HT1080 (cell line): Measurements from ENCODE around the gene ST6GALNAC5. TPM values are rescaled to one million over a fixed set of nuclear protein-coding genes. Genes with fewer than 3 reads are reported as not detected.

Source experiments
- DNase-seq: peaks from one replicate; pipeline ENCODE4 v3.0.0-alpha.2; 2015; ENCODE audit warnings: low read depth
- total RNA-seq: library from RNA; depleted of rRNA; stranded (reverse); fragments of >200 nt; shearing (Covaris generic); gene quantifications from 2 replicates; pipeline ENCODE4 v1.2.3, GENCODE V29; 2014

ST6GALNAC5 gene
- total RNA-seq, 1 experiment from 2014 or later = 6.7 TPM

DNA sequence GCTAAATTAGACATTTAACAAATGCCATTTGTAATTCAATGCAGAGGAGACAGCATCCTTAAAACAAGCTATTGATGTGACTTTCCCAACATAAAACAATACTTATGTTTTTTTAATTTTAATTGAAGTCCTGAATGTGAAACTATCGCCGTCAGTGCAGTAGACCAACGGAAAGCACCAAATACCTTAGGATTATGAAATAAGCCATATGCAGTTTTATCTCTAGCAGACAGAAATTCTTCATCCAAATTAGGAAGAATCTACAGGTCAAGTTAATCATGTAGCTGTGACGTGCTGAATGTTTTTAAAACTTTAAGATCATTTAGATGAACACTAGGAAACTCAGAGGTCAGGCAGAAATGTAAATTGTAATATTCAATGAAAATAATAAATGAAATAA, 714 bp upstream of the ST6GALNAC5 start:
- DNase-seq = no peak

GRCh38 chr1:76868154-76868882, 1.0 kb downstream of the ST6GALNAC5 start:
- no peak for DNase-seq

DNA sequence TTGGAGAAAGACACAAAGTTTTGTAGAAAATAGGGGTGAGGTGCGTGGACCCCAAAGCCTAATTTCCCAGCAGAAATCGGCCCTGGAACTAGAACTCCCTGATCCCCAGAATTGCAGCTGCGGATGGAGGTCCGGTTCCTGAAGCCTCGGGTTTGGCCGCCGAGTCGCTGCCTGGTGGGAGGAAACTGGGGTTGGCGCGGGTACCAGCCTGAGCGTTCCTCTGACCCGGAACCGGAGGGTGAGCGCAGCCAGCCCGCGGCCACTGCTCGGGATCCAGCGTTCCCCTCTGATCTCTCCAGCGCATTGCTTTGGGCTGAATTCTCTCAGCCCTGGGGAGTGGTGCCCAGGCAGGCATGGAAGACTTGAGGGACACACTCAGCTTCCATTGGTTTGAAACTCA, 1.6 kb downstream of the ST6GALNAC5 start:
- no peak for DNase-seq

DNA sequence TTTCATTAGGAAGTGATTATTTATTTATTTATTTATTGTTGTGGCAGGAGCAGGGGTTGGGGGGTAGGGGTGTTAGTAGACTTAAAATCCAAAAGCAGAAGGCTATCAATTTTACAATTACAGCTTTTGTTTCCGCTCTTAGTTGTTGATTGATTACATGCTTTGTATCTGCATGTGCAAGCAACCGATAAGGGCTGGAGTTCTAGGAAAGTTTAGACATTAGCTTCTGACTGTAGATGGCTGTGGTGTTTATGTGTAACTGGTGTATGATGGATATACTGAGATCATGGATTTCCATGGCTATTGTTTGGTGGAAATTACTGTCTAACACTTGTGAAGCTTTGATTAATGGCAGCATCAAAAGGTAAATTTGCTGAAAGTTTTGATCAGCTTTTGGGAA, 2.8 kb downstream of the ST6GALNAC5 start:
- DNase-seq = no peak

- DNase-seq = no peak
These were observed 4.2 kb downstream of the ST6GALNAC5 start for GRCh38 chr1:76871355-76871974.

DNA sequence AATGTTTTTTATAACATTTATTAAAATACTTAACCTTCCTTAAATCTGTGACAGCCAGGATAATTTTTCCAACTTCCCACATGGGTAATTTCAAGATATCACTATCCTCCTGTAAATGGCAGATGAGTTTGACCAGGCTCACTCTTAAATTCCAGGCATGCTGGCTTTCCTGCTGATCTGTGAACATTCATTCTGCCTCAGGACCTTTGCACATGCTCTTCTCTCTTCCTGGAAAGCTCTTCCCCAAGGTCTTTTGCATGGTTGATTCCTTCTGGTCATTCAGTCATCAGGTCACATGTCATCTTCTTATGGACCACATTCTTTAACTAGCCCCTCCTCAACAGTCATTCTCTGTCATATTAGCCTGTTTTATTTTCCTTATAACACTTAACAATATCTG, 5.7 kb downstream of the ST6GALNAC5 start:
- no peak for DNase-seq

- no peak for DNase-seq
These were observed 9.5 kb downstream of the ST6GALNAC5 start for GRCh38 chr1:76876655-76877395.

- peak; percentile 63 for DNase-seq
These were observed 11.7 kb downstream of the ST6GALNAC5 start for GRCh38 chr1:76879014-76879413.

GRCh38 chr1:76881762-76882161, 14.5 kb downstream of the ST6GALNAC5 start:
- DNase-seq = no peak

- no peak for DNase-seq
These were observed 24.8 kb downstream of the ST6GALNAC5 start for GRCh38 chr1:76891931-76892622.

GRCh38 chr1:76892675-76893074, 25.4 kb downstream of the ST6GALNAC5 start:
- no peak for DNase-seq

GRCh38 chr1:76901158-76901767, 34.0 kb downstream of the ST6GALNAC5 start:
- peak; percentile 78 for DNase-seq

DNA sequence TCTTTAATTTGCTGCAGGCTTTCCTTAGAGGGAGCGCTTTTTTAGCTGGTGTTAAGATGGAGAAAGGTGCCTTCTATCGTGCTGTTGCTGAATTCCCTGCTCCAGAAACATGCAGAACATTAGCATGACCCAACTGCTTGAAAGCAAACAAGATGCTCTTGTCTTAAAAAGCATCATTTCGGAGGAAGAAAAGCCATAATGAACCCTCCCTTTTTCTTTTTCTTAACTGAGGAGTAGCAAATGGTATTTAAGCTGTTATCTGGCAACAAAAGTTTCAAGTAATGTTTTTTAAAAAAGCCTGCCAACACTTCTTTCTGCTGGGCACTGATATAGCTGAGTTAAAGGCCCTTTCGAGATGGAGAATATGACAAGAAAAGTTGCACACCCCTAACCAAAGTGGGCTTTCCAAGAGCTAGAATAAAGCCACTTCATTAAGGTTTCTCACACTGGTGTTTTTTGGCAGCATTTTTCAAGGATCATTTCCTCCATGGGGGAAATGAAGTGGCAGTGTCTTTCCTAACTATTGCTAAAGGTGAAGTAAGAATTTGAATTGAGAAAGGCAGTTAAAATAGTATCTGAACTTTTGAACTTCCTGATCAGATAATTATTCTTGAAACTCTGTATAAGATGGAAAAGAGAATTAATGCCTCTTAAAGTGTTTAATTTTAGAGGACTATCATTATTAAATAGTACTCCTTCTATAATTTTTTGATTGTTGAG, 38.8 kb downstream of the ST6GALNAC5 start:
- no peak for DNase-seq

DNA sequence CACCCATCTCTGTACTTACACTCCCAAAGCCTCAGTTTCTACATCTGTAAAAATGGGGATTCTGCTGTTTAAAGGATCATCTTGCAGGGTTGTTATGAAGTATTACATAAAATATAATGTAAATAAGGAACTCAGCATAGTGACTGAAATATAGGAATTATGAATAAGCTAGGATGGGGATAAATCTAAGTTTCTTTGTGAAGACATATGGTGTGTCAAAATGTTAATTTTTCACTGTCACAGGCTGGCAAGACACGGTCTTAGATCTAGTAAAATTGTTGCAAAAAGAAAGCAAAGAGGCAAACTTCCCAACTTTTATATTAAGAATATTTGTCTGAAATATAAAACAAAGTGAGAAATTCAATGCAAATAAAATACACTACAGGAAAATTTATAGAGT, 42.0 kb downstream of the ST6GALNAC5 start:
- DNase-seq = no peak

GRCh38 chr1:76919085-76919484, 51.8 kb downstream of the ST6GALNAC5 start:
- no peak for DNase-seq

- DNase-seq = no peak
These were observed 54.3 kb downstream of the ST6GALNAC5 start for GRCh38 chr1:76921590-76921989.

DNA sequence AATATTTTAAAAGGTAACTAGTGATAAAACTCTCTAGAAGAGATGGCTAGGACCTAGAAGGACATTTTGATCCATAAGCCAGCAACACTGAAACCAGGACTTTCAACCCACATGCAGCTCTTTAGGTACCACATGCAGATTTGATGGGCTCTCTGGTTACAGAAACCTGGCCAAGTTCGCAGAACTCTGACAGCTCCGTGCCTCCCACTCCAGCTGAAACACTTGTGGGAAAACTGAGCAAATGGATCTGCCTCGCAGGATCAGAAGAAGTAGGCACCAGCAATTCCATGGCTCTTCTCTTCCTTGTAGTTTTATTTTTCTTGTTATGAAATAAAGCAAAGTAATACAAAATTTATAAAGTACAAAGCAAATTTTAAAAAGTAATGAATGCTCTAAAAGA, 58.5 kb downstream of the ST6GALNAC5 start:
- DNase-seq = no peak

- no peak for DNase-seq
These were observed 61.2 kb downstream of the ST6GALNAC5 start for GRCh38 chr1:76928522-76928921.

GRCh38 chr1:76929136-76929535, 61.9 kb downstream of the ST6GALNAC5 start:
- no peak for DNase-seq
